GM21529 (cell line): Measurements from ENCODE around the gene RRBP1.

Source experiments
- ATAC-seq: cut with Tn5 transposase; IDR thresholded peaks from one replicate; pipeline ENCODE4 v1.9.1; 2021; ENCODE audit not compliant: unreplicated experiment

Gene RRBP1

DNA sequence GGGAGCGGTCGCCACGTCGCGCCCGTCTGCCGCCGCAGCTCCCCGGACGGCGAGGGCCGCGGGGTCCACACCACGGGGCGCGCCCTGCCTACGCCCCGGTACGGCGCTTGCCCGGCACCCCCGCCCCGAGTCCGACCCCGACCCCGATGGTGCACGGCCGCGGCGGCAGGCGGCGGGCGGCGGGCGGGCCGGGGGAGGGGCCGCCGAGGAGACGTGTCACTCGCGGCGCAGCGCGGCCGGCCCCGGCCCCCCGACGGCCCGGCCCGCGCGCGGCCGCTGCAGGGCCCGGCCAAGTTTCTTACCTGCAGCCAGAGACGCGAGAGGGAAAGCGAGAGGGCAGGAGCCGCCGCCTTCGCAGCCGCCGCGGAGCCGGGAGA, 328 bp downstream of the RRBP1 start:
- peak; percentile 8 for ATAC-seq

DNA sequence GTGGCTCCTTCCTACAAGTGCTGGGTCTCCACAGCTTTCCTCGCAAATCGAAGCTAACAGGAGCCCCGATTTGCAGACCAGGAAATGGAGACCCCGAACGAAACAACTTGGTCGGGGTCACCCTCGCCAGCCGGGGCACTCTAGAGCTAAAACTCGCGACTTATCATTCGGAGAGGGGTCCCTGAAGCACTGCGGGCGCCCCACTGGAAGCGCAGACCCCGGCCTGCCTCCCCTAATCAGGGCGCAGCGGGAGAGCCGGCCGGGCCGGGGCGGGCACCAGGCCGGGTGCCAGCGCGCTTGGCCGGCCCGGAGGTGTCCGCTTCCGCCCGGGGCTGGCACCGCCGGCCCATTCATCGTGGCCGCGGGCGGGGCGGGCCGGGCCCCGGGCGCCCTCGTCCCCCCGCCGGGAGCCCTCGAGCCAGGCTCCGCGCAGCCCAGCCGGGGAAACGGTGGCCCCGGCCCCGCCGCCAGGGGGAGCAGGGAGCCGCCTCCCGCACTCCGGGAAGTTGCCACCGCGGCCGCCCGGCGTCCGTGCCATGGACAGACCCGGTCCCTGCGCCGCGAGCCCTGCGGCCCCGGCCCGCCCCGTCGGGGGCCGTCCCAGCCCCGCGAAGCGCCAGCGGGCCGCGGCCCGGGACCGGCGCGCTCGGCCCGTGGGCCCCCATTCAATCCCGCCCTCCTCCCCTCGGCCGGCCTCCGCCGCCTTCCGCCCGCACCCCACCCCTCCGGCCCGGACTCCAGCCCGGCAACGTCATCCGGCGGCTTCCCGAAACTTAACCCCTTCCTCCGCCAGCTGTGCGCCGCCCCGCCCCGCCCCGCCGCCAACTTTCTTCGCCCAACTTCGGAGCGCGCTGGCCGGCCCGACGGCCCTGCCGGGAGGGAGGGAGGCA, 961 bp downstream of the RRBP1 start:
- peak; percentile 42 for ATAC-seq

- ATAC-seq = no peak
Measured at GRCh38 chr20:17679941-17680835, 1.9 kb downstream of the RRBP1 start.

DNA sequence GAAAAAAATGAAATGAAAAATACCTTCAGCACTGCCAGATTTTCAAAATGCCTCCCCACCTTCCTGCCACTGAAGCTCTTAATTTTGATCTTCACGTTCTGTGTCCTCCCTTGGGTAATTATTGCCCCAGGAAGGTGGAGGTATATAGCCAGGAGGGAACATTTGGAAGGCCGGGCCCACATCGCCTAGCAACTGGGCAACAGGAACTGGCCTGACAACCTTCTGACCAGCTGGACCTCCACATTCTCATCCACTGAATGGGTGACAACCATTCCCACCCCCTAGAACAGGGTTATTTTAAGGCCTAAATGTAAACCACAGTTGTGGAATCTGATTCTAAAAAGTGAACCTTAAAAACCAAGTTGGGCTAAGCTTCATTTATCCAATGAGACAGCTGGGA, 3.2 kb downstream of the RRBP1 start:
- ATAC-seq = no peak

DNA sequence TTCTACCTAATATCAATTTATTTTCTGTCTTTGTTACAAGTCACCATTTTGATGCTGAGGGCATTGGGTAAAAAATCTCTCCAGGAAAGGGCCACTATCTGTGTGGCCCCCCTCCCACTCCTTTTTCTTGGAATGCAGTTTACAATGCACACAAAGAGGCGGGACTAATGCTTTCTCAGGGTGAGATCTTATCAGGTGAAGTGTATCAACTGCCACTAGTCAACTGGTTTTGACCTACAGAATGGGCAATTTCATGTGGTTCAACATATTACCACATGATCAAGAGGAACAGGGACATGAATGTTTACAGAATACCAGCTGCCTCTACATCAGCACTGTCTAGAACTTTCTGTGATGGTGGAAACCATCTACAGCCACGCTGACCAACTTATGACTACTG, 3.7 kb downstream of the RRBP1 start:
- ATAC-seq = no peak

- ATAC-seq = no peak
Measured at GRCh38 chr20:17676942-17677341, 5.1 kb downstream of the RRBP1 start.

- no peak for ATAC-seq
Measured at GRCh38 chr20:17676378-17676759, 5.7 kb downstream of the RRBP1 start.

- no peak for ATAC-seq
Measured at GRCh38 chr20:17675519-17676377, 6.3 kb downstream of the RRBP1 start.

GRCh38 chr20:17674722-17675518, 7.1 kb downstream of the RRBP1 start:
- no peak for ATAC-seq

GRCh38 chr20:17673084-17673483, 9.0 kb downstream of the RRBP1 start:
- ATAC-seq = no peak

GRCh38 chr20:17671565-17671964, 10.5 kb downstream of the RRBP1 start:
- no peak for ATAC-seq

DNA sequence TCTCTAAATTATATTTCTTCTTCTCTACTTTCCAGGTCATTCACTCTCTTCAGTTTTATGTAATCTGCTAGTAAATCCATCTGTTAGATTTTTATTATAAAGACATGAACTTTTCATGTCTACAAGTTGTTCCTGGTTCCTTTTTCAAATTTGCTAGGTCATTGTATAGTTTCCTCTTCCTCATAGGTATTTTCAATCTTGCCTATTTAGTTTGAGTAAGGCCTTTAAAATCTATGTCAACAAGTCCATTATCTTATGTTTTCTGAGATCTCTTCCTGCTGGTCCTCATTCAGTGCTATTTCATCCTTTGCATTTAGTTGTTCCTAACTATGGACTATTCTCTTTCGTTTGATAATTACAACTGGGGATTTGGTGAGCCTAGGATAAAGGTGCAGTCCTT, 11.0 kb downstream of the RRBP1 start:
- ATAC-seq = no peak

DNA sequence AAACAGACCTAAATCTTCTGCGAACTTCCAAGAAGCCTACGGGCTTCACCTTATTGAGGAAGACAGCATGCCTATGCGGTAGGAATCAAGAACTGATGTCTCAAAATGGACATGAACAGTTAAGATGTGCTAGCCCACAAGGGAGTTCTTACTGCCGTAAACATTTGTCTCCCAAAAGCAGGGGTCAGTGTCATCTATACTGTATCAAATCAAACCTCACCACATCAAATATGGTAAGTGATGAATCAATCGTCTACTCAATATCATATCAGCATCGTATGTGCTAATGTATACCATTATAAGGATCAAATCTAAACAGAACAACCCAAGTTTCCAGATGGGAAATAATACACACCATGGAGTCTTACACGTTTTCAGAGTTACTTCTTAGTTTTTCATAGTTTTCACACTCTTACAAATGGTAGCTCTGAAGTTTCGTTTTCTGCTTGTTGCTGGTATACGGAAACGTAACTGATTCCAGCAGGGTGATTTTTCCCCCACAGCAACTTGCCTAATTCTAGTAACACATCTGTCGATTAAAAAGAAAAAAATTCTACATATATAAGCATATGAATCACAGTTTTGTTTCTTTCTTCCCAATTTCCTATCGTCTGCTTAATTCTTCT, 12.6 kb downstream of the RRBP1 start:
- ATAC-seq = no peak

- no peak for ATAC-seq
Measured at GRCh38 chr20:17668432-17668831, 13.6 kb downstream of the RRBP1 start.

DNA sequence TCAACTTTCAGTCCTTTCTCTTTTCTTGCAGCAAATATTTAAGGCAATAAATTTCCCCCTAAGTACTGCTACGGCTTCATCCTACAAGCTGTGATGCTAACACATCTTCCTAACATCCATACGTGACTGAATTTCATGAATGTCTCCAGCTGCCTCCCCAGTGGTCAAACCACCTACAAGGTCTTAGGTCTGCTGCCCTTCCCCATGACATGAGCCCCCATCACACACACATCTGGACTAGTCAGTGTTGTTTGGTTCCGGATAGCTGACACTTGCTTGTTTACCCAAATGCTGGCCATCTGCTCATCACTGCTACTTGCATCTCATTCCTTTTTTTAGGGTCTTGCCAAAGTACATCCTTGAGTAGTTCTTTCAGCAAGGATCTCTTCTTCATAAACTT, 14.6 kb downstream of the RRBP1 start:
- no peak for ATAC-seq

- no peak for ATAC-seq
Measured at GRCh38 chr20:17666481-17666880, 15.6 kb downstream of the RRBP1 start.

GRCh38 chr20:17665756-17666155, 16.3 kb downstream of the RRBP1 start:
- no peak for ATAC-seq

DNA sequence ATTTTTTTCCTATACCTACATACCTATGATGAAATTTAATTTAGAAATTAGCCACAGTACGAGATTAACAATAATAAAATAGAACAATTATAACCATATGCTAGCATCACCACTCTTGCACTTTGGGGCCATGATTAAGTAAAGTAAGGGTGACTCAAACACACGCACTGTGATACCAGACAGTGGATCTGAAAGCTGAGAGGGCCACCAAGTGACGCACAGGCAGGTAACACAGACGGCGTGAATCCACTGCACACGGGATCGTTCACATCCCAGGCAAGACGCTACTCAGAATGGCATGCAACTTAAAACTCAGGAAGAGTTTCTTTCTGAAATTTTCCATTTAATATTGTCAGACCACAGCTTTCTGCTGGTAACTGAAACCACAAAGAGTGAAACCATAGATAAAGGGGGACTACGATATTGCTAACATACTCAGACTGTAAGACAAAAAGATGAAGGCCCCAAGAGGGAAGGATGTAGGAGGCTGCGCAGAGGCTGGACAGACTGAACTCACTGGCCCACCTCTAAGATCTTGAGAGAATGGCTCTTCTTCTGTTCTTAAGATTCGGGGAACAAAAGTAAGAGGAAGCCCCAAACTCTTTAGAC, 17.9 kb downstream of the RRBP1 start:
- no peak for ATAC-seq

- no peak for ATAC-seq
Measured at GRCh38 chr20:17663486-17663885, 18.6 kb downstream of the RRBP1 start.

DNA sequence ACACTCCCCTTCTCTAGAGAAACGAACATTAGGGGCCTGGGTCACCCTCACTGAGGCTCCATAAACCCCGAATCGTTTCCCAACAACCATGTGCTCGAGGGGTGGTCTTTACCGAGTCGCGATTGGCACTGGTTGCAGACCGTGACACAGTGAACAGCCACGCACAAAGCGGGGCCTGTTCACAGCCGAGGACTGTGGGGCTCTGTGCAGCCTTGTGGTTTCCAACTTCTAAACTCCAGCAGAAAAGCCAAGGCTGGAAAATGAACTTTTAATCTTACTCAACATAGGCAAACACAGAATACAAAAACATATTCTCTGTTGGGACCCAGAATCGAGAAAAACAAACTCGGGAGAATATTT, 19.0 kb downstream of the RRBP1 start:
- no peak for ATAC-seq
